HepG2 (cell line): ENCODE data around the gene ADIPOR2. TPM values are rescaled to one million over a fixed set of nuclear protein-coding genes. Genes with fewer than 3 reads are reported as not detected.

Experiments used
- ARID2 ChIP-seq: sonication (generic); formaldehyde crosslinking; IDR thresholded peaks from 2 replicates; pipeline ENCODE4 v1.8.1; 2022; ENCODE audit warnings: mild to moderate bottlenecking, missing genetic modification reagents, borderline replicate concordance
- ATF4 ChIP-seq, 2 experiments: fragments of 450-650 bp in 1 of 2; sonication (generic) in 1 of 2; formaldehyde crosslinking; IDR thresholded peaks; 2 replicates each; pipeline versions ENCODE4 v1.5.0 to v1.8.0; 2020 to 2022; ENCODE audit warnings: mild to moderate bottlenecking in 1 of 2, missing genetic modification reagents in 1 of 2
- CREBL2 ChIP-seq: sonication (generic); formaldehyde crosslinking; IDR thresholded peaks from 2 replicates; pipeline ENCODE4 v1.8.1; 2023; ENCODE audit warnings: missing genetic modification reagents, mild to moderate bottlenecking, borderline replicate concordance
- ELF3 ChIP-seq: IDR thresholded peaks from 2 replicates; pipeline ENCODE4 v1.6.1; 2016; ENCODE audit warnings: missing genetic modification reagents, missing compliant biosample characterization
- FOXK1 ChIP-seq: sonication (generic); formaldehyde crosslinking; IDR thresholded peaks from 2 replicates; pipeline ENCODE4 v1.4.0; 2020; ENCODE audit warnings: low read depth, missing genetic modification reagents, borderline replicate concordance
- FOXO1 ChIP-seq: sonication (generic); formaldehyde crosslinking; IDR thresholded peaks from 2 replicates; pipeline ENCODE4 v1.4.0; 2020; ENCODE audit warnings: missing genetic modification reagents
- GATAD2A ChIP-seq: IDR thresholded peaks from 2 replicates; pipeline ENCODE4 v1.6.1; 2016
- MAZ ChIP-seq, 2 experiments: sonication (generic) in 1 of 2; formaldehyde crosslinking in 1 of 2; IDR thresholded peaks; 2 replicates each; pipeline versions ENCODE4 v1.5.0 to v1.6.1; 2012 to 2020; ENCODE audit warnings: low read depth in 2 of 2, mild to moderate bottlenecking in 2 of 2, borderline replicate concordance in 1 of 2, improper control_type of control experiment in 1 of 2, low read length in 1 of 2, missing genetic modification reagents in 1 of 2, moderate library complexity in 1 of 2
- MIER3 ChIP-seq: IDR thresholded peaks from 2 replicates; pipeline ENCODE4 v1.6.1; 2016; ENCODE audit warnings: missing compliant biosample characterization, borderline replicate concordance
- NCOA2 ChIP-seq: sonication (generic); formaldehyde crosslinking; IDR thresholded peaks from 2 replicates; pipeline ENCODE4 v1.8.0; 2022; ENCODE audit warnings: inconsistent platforms
- RFXAP ChIP-seq: sonication (generic); formaldehyde crosslinking; IDR thresholded peaks from 2 replicates; pipeline ENCODE4 v1.4.0; 2020; ENCODE audit warnings: missing genetic modification reagents, borderline replicate concordance
- TAF15 ChIP-seq: fragments of 200-400 bp; formaldehyde crosslinking; IDR thresholded peaks from one replicate; pipeline ENCODE4 v1.6.1; 2018; ENCODE audit warnings: mild to moderate bottlenecking, low read depth, low read length; ENCODE audit not compliant: poor library complexity, severe bottlenecking
- TARDBP ChIP-seq: sonication (generic); formaldehyde crosslinking; IDR thresholded peaks from 2 replicates; pipeline ENCODE4 v1.8.0; 2022; ENCODE audit warnings: mild to moderate bottlenecking, missing genetic modification reagents
- USF2 ChIP-seq, 2 experiments: sonication (generic) in 1 of 2; formaldehyde crosslinking in 1 of 2; IDR thresholded peaks; 2 replicates each; pipeline versions ENCODE4 v1.5.1 to v1.6.1; 2011 to 2020; ENCODE audit warnings: borderline replicate concordance in 1 of 2, low read depth in 1 of 2, low read length in 1 of 2, mild to moderate bottlenecking in 1 of 2, missing genetic modification reagents in 1 of 2, moderate library complexity in 1 of 2
- ZNF121 ChIP-seq: sonication (generic); formaldehyde crosslinking; IDR thresholded peaks from 2 replicates; pipeline ENCODE4 v1.5.0; 2020; ENCODE audit warnings: mild to moderate bottlenecking, missing genetic modification reagents
- ZNF609 ChIP-seq: sonication (generic); formaldehyde crosslinking; IDR thresholded peaks from 2 replicates; pipeline ENCODE4 v1.4.0; 2020; ENCODE audit warnings: mild to moderate bottlenecking, missing genetic modification reagents, borderline replicate concordance
- ZNF644 ChIP-seq: IDR thresholded peaks from 2 replicates; pipeline ENCODE4 v1.6.1; 2016; ENCODE audit warnings: low read depth
- polyA plus RNA-seq, 8 experiments: library from polyadenylated mRNA; depleted of rRNA in 3 of 8; stranded (reverse) in 7 of 8; unstranded in 1 of 8; fragments of >200 nt; fragmentation: Illumina TruSeq in 4 of 8; extraction: Trizol in 4 of 8; gene quantifications; 2 replicates each; pipeline versions ENCODE4 v1.2.1 to v1.2.3, GENCODE V29; 2011 to 2016; ENCODE audit warnings: low read depth in 4 of 8, missing spikeins in 1 of 8, mixed read lengths in 1 of 8; ENCODE audit not compliant: insufficient read depth in 1 of 8
- total RNA-seq, 5 experiments: library from RNA; depleted of rRNA; stranded (reverse); fragments of >200 nt; fragmentation: Illumina TruSeq; extraction: Trizol; gene quantifications; 2 replicates each; pipeline ENCODE4 v1.2.3, GENCODE V29; 2016; ENCODE audit warnings: low read depth in 1 of 5

The ADIPOR2 gene
- total and polyA plus RNA-seq, 2 of the 13 experiments (the other 11 are each of a cell fraction or from before 2014, with no cell fraction given): 35.2 to 52.2 TPM

GRCh38 chr12:1812650-1813302 is 121.9 kb downstream of the ADIPOR2 start (continued):
- TF ChIP-seq ZNF609 (CRISPR knock-in tag) (peak; percentile 36; the same call in 1 of the 2 replicates), ZNF644 (CRISPR knock-in tag) (peak; percentile 59; the same call in 1 of the 2 replicates), MIER3 (CRISPR knock-in tag) (peak; percentile 48; the same call in 1 of the 2 replicates), FOXO1 (CRISPR knock-in tag) (peak; percentile 53; the same call in 1 of the 2 replicates), ARID2 (0 out of 2 replicates have a peak, but pooled peaks have one; percentile 26), USF2 (IDR thresholded peaks at IDR 0.05; ENCODE audit: low read depth, low read length) (no peak), USF2 (CRISPR knock-in tag; IDR thresholded peaks at IDR 0.05; ENCODE audit: borderline replicate concordance) (no peak), NCOA2 (CRISPR knock-in tag) (peak; percentile 67), ZNF121 (CRISPR knock-in tag) (no peak), RFXAP (CRISPR knock-in tag) (no peak), CREBL2 (CRISPR knock-in tag) (0 out of 2 replicates have a peak, but pooled peaks have one; percentile 37), ELF3 (CRISPR knock-in tag) (peak; percentile 87), FOXK1 (CRISPR knock-in tag) (peak; percentile 69; the same call in 1 of the 2 replicates), GATAD2A (CRISPR knock-in tag) (peak; percentile 89), TAF15 (no peak), MAZ (IDR thresholded peaks at IDR 0.05; ENCODE audit: borderline replicate concordance, low read depth, low read length) (no peak), MAZ (CRISPR knock-in tag; IDR thresholded peaks at IDR 0.05; ENCODE audit: low read depth) (0 out of 2 replicates have a peak, but pooled peaks have one; percentile 26), TARDBP (CRISPR knock-in tag) (0 out of 2 replicates have a peak, but pooled peaks have one; percentile 29), ATF4 (CRISPR knock-in tag; IDR thresholded peaks at IDR 0.05) (peak in 1 of 2 experiments; percentile 89; a peak in 2 of 4 replicates)
